Smooth muscle cell of the brain vasculature (primary cell): ENCODE data around the gene HSPA12B.

Source experiments
- DNase-seq: peaks from one replicate; pipeline ENCODE4 v3.0.0-alpha.2; 2012; ENCODE audit warnings: low read depth, low spot score

The HSPA12B gene

DNA sequence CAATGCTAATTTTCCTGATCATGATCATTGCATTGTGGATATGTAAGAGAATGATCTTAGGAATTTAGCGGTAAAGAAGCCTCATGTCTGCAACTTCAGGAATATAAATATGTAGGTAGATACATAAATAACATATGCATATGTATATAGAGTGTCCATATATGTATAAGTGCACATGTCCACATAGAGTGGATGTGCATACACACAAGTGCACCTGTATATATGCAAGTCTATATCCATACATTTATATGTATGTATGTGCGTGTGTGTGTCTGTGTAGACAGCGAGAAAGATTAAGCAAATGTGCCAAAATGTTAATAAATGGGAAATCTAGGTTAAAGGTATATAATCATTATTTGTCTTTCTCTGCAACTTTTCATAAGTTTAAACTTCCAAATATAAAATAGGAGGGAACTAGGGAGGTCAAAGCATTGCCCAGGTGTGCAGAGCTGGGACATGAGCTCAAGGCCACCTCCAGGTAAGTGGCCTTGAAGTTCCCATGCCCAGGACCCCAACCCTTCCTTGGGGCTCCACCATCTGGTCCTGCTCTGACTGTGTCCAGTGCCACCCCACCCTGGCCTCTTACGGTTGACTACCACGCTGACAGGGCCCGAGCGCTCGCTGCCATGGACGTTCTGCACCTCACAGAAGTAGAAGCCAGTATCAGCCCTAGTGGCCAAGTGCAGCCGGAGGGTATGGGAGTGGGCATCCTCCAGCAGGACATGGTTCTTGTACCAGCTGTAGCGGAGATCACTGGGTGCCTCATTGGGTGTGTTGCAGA, 29.7 kb upstream of the HSPA12B start:
- DNase-seq = no peak

GRCh38 chr20:3704087-3704486, 28.4 kb upstream of the HSPA12B start:
- DNase-seq = no peak

DNA sequence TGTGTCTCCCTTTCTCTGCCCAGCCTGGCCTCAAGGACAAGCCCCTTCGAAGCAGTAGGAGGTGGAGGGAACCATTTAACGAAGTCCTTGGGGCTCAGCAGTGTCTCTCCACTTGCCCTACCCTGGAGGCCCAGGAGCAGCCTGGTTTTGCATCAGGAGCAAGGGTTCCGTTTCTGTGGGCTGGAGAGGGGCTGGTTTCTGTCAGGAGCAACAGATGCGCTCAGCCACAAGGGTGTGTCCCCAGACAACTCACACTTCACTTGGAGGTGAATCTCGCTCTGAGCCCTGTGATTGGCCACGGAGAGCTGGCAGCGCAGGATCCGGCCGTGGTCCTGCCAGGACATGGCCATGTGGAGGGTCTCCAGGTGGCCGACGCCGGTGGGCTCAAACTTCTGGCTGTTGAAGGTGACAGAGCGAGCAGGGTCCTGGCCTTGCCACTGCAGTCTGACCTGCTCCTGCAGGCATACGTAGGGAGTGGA, 27.0 kb upstream of the HSPA12B start:
- no peak for DNase-seq

GRCh38 chr20:3705970-3706739, 26.3 kb upstream of the HSPA12B start:
- DNase-seq = no peak

DNA sequence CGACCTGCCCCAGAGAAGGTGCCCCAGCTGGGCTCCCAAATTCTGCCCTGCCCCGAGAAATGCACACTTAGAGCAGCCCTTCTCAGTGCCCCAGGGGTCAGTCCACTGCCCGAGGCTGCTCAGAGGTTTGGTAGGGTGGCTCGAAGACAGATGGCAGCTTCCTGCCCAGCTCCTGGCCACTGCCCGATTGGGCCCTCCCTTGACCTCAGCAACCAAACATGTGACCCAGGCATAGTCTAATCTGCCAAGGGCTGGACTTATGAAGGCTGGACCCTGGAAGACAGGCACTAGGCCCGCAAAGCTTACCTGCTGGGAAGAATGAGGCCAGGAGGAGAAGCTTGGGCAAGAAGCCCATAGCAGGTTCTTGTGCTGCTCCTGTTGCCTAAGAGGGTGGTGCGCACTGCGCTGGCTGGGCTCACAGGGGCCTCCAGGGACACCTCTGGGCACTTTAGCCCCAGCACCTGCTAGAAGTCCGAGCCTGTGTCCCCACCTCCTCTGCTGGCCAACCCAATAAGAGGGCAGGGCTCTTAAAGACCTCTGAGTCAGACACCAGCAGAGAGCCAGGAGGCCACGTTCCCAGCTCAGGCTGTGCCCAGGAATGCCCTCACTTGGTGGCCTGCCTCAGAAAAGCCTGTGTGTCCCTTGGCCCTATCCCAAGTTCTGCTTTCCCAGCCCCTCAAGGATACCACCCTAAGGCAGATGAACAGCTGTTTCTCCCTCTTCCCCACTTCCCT, 25.5 kb upstream of the HSPA12B start:
- no peak for DNase-seq

- DNase-seq = no peak
Observed at GRCh38 chr20:3707508-3707899, 25.0 kb upstream of the HSPA12B start.

GRCh38 chr20:3710011-3710466, 22.4 kb upstream of the HSPA12B start:
- DNase-seq = no peak

- DNase-seq = peak; percentile 23
Observed at GRCh38 chr20:3710703-3711483, 21.6 kb upstream of the HSPA12B start.

DNA sequence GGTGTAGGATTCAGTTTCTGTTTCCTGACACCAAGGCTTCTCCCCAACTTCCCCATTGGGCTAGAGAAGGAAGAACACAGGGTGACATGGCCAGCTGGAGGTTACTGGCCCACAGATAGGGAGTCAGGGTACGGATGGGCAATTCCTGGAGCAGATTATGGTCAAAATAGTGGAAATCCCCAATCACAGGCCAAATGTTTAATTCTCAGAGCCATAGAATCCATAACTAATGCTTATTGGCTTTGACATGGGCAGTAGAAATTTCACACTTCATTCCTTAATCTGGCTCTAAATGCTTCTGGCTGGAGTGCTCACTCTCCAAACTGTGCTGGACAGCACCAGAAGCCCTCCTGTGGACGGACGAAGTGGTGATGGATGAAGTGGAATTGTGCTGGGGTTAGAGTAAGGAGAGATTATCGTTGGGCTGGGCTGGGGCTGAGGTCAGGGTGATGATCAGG, 21.0 kb upstream of the HSPA12B start:
- DNase-seq = no peak

GRCh38 chr20:3712279-3712873, 20.1 kb upstream of the HSPA12B start, which contains the start of gene SIGLEC1:
Gene SIGLEC1, minus strand, starts transcription at chr20:3712600. Its CDS starts 5,472 bp downstream, at chr20:3707128.
- DNase-seq = no peak

DNA sequence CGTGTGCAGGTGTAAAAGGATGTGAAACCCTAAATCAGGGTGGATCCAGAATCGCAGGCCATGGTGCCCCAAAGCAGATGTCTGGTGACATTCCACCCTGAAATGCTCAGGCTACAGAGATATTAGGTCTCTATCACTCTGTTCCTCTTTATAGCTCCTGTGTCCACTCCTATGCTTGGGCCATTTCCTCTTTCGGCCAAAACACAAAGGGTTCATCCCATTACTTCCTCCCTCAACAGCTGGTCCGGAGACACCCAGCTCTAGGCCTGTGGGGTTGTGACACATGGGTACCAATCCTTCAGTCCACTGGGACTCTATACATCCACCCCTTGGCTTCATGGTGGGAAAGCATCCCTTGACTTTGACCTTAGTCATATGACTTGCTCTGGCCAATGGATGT, 18.4 kb upstream of the HSPA12B start:
- DNase-seq = no peak

GRCh38 chr20:3716195-3716834, 16.2 kb upstream of the HSPA12B start:
- peak; percentile 31 for DNase-seq

GRCh38 chr20:3719046-3719445, 13.4 kb upstream of the HSPA12B start:
- no peak for DNase-seq

DNA sequence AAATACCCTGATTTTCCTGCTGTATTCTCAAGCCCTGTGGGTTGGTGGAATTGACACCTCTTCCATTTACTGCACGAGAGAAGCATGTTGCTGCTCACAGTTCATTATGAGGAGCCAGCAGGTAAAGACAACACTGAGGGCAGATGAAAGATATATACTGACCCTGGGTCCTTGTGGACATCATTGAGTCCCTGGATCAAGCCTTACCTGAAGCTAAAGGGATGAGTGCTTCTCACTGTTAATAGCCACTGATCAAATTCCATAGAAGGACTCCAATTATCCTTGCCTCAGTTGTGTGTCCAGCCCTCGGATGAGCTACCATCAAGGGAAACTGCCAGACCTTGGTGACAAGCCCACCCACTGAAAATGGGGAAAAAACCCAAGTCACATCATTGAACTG, 12.4 kb upstream of the HSPA12B start:
- no peak for DNase-seq

- DNase-seq = no peak
Observed at GRCh38 chr20:3720626-3721025, 11.9 kb upstream of the HSPA12B start.

DNA sequence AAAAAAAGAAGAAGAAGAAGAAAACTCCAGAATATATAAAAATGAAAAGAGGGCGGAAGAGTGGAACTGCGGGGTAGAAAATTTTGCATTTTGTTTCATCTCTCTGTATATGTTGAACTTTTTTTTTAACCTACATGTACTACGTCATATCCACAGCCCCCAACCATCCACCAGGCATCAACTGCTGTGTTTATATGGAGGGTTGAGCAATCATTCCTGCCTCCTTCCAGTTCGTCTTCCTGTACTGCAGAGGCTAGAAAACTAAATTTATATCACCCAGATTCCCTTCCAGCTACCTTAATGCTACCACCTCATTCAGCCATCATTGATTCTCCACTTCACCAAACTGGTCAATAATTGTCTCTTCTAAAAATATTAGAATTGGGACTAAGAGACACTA, 10.6 kb upstream of the HSPA12B start:
- DNase-seq = no peak

GRCh38 chr20:3723284-3723683, 9.2 kb upstream of the HSPA12B start:
- DNase-seq = no peak

DNA sequence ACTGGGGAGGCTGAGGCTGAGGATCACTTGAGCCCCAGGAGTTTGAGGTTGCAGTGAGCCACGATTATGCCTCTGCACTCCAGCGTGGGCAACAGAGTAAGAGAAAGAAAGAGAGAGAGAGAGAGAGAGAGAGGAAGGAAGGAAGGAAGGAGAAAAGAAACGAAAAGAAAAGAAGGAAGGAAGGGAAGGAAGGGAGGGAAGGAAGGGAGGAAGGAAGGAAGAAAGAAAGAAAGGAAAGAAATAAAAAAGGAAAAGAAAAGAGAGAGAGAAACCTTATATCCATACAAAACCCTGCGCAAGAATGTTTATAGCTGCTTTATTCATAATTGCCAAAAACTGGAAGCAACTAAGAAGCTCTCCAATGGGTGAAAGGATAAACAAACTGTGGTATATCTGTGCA, 8.1 kb upstream of the HSPA12B start:
- no peak for DNase-seq

DNA sequence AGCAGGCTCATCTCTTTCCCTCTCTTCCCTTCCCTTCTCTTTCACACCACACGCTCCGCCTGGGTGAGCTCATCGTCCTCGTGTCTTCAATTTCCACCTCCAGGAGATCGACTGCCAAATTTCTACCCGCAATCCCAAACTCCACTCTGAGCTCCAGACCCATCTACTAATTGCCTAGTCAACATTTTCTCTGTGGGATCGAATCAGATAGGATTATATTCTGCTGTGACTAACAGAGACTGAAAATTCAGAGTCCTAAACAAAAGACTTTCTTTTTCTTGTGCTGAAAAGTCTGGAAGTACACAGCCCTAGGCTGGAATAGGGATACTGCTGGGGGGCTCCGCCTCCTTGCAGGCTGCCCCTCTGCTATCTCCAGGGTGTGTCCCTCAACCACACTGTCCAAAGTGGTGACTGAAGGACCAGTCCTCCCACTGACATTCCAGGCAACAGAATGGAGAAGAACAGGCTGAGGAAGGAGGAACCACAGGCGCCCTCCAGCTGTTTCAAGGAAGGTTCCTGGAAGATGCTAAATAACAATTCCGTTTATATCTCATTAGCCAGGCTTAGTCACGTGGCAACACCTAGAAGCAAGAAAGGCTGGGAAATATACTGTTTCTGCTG, 5.0 kb upstream of the HSPA12B start:
- no peak for DNase-seq

- DNase-seq = no peak
Observed at GRCh38 chr20:3728354-3728753, 4.1 kb upstream of the HSPA12B start.
